NCI-H2171 (cell line): ENCODE measurements around the gene HMGN3.

Experiments
- DNase-seq: peaks from one replicate; lab custom pipeline; 2025; lab: John Stamatoyannopoulos, UW

Gene HMGN3

GRCh38 chr6:79184641-79185040, 49.8 kb downstream of the HMGN3 start:
- no peak for DNase-seq

GRCh38 chr6:79184086-79184485, 50.4 kb downstream of the HMGN3 start:
- no peak for DNase-seq

- DNase-seq, result no peak
Observed at GRCh38 chr6:79180052-79180451, 54.4 kb downstream of the HMGN3 start.

- DNase-seq, result no peak
Observed at GRCh38 chr6:79173378-79173777, 61.1 kb downstream of the HMGN3 start.

GRCh38 chr6:79170959-79171358, 63.5 kb downstream of the HMGN3 start:
- peak; percentile 2 for DNase-seq

- no peak for DNase-seq
Observed at GRCh38 chr6:79170431-79170830, 64.1 kb downstream of the HMGN3 start.

GRCh38 chr6:79168695-79168980, 65.8 kb downstream of the HMGN3 start:
- DNase-seq, result no peak

- no peak for DNase-seq
Observed at GRCh38 chr6:79167931-79168694, 66.4 kb downstream of the HMGN3 start.

- no peak for DNase-seq
Observed at GRCh38 chr6:79159846-79160245, 74.6 kb downstream of the HMGN3 start.

- no peak for DNase-seq
Observed at GRCh38 chr6:79158856-79159516, 75.5 kb downstream of the HMGN3 start.

- DNase-seq, result no peak
Observed at GRCh38 chr6:79157961-79158644, 76.4 kb downstream of the HMGN3 start.

- DNase-seq, result no peak
Observed at GRCh38 chr6:79152269-79152737, 82.2 kb downstream of the HMGN3 start.
